GM12878 (cell line): Measurements from ENCODE around the gene ATP2B1. TPM values are rescaled to one million over a fixed set of nuclear protein-coding genes. Genes with fewer than 3 reads are reported as not detected.

ENCODE experiments used
- ATAC-seq: fragments of 200-7000 bp; cut with Tn5 transposase; 3 replicates; pipeline ENCODE4 v1.9.1; 2020; ENCODE audit warnings: mild to moderate bottlenecking, moderate library complexity
- BruUV-seq: library from RNA; stranded (reverse); fragments of 400-500 nt; replicated peaks from 2 replicates; lab custom pipeline; 2021; lab: Mats Ljungman, UMichigan
- CTCF ChIA-PET: fragments of 300-600 bp; sonication (Branson Sonifier 250); formaldehyde crosslinking; extraction: SDS; loops from one replicate; lab custom pipeline; 2021; ENCODE audit warnings: inconsistent platforms; lab: Yijun Ruan, JAX
- POLR2A ChIA-PET: fragments of 350-600 bp; formaldehyde crosslinking; extraction: SDS; loops from one replicate; lab custom pipeline; 2021; ENCODE audit warnings: inconsistent platforms; lab: Charles Lee
- RAD21 ChIA-PET: fragments of 300-600 bp; sonication (Branson Sonifier 250); formaldehyde crosslinking; loops from one replicate; lab custom pipeline; 2023; ENCODE audit warnings: antibody characterized with exemption; ENCODE audit not compliant: unreplicated experiment; lab: Charles Lee
- SMC1A ChIA-PET: fragments of 300-600 bp; sonication (Branson Sonifier 250); formaldehyde crosslinking; loops from one replicate; lab custom pipeline; 2023; ENCODE audit not compliant: unreplicated experiment, uncharacterized antibody; lab: Charles Lee
- DNase-seq: peaks from one replicate; pipeline ENCODE4 v3.0.0-alpha.2; 2011; ENCODE audit warnings: low read depth, low spot score
- FAIRE-seq: peaks from 3 replicates; lab custom pipeline; 2011; peaks lifted over from hg19 to GRCh38; lab: Jason Lieb, UNC
- H2AFZ ChIP-seq: 2 replicates; pipeline ENCODE4 v1.6.0; 2011; ENCODE audit warnings: low read depth, low read length, control low read depth; ENCODE audit not compliant: control insufficient read depth
- H3K27ac ChIP-seq: 2 replicates; pipeline ENCODE4 v1.5.1; 2011; ENCODE audit warnings: control low read depth; ENCODE audit not compliant: control insufficient read depth, insufficient read depth
- H3K27me3 ChIP-seq, 2 experiments: replicated peaks in 1 of 2; 2 replicates each; pipeline versions ENCODE4 v1.6.0 to v1.6.1; 2011; ENCODE audit warnings: low read length in 1 of 2; ENCODE audit not compliant: control insufficient read depth in 2 of 2, insufficient read depth in 2 of 2
- H3K36me3 ChIP-seq, 2 experiments: 2 replicates each; pipeline ENCODE4 v1.5.1; 2011; ENCODE audit warnings: low read length in 1 of 2; ENCODE audit not compliant: control insufficient read depth in 2 of 2, insufficient read depth in 2 of 2
- H3K4me1 ChIP-seq: 2 replicates; pipeline ENCODE4 v1.6.1; 2011; ENCODE audit warnings: mild to moderate bottlenecking, low read length, moderate library complexity, mixed read lengths; ENCODE audit not compliant: control insufficient read depth, insufficient read depth
- H3K4me2 ChIP-seq: 2 replicates; pipeline ENCODE4 v1.6.0; 2011; ENCODE audit warnings: control low read depth; ENCODE audit not compliant: control insufficient read depth, insufficient read depth
- H3K4me3 ChIP-seq: fragments of 200-600 bp; sonication (generic); 2 replicates; pipeline ENCODE4 v1.5.1; 2016
- H3K79me2 ChIP-seq: 2 replicates; pipeline ENCODE4 v1.6.0; 2011; ENCODE audit warnings: low read length; ENCODE audit not compliant: control insufficient read depth, insufficient read depth
- H3K9ac ChIP-seq: 2 replicates; pipeline ENCODE4 v1.8.0; 2011; ENCODE audit warnings: low read length, control low read depth, mixed read lengths; ENCODE audit not compliant: control insufficient read depth, insufficient read depth
- H3K9me3 ChIP-seq: replicated peaks from 3 replicates; pipeline ENCODE4 v1.5.1; 2011; ENCODE audit warnings: mild to moderate bottlenecking, low read length; ENCODE audit not compliant: control insufficient read depth, insufficient read depth
- H4K20me1 ChIP-seq: 2 replicates; pipeline ENCODE4 v1.6.0; 2011; ENCODE audit not compliant: control insufficient read depth, insufficient read depth
- ATF2 ChIP-seq: IDR thresholded peaks from 2 replicates; pipeline ENCODE4 v1.6.1; 2012; ENCODE audit warnings: low read length, inconsistent platforms
- ATF7 ChIP-seq: fragments of 450-650 bp; IDR thresholded peaks from 2 replicates; pipeline ENCODE4 v1.6.1; 2016; ENCODE audit warnings: low read depth, mild to moderate bottlenecking
- BCL11A ChIP-seq: IDR thresholded peaks from 2 replicates; pipeline ENCODE4 v1.6.1; 2011; ENCODE audit warnings: low read depth, low read length
- CBX3 ChIP-seq: fragments of 200-600 bp; sonication (generic); IDR thresholded peaks from 2 replicates; pipeline ENCODE4 v1.6.1; 2016; ENCODE audit warnings: low read depth, borderline replicate concordance
- EZH2 ChIP-seq: IDR thresholded peaks from 2 replicates; pipeline ENCODE4 v1.6.1; 2012; ENCODE audit warnings: low read depth, mild to moderate bottlenecking, control low read depth, inconsistent platforms, low read length, borderline replicate concordance; ENCODE audit not compliant: control insufficient read depth
- HDAC6 ChIP-seq: fragments of 200-600 bp; sonication (generic); IDR thresholded peaks from one replicate; pipeline ENCODE4 v1.8.0; 2017; ENCODE audit warnings: antibody characterized with exemption; ENCODE audit not compliant: unreplicated experiment
- IRF5 ChIP-seq: fragments of 450-650 bp; IDR thresholded peaks from 2 replicates; pipeline ENCODE4 v1.6.1; 2017; ENCODE audit warnings: borderline replicate concordance
- NR2F1 ChIP-seq: fragments of 450-650 bp; conservative IDR thresholded peaks from 2 replicates; pipeline ENCODE4 v1.6.1; 2017; ENCODE audit warnings: mild to moderate bottlenecking
- POLR2AphosphoS5 ChIP-seq: IDR thresholded peaks from 2 replicates; pipeline ENCODE4 v1.6.1; 2011; ENCODE audit warnings: mild to moderate bottlenecking, low read length, inconsistent platforms
- RCOR1 ChIP-seq: conservative IDR thresholded peaks from 2 replicates; pipeline ENCODE4 v1.6.1; 2012; ENCODE audit warnings: low read depth, low read length, improper control_type of control experiment
- SREBF1 ChIP-seq: IDR thresholded peaks from 2 replicates; pipeline ENCODE4 v1.6.1; 2012; ENCODE audit warnings: mild to moderate bottlenecking, low read length
- TBL1XR1 ChIP-seq: IDR thresholded peaks from 2 replicates; pipeline ENCODE4 v1.6.1; 2012; ENCODE audit warnings: low read depth, low read length, improper control_type of control experiment
- ZNF687 ChIP-seq: fragments of 450-650 bp; IDR thresholded peaks from 2 replicates; pipeline ENCODE4 v1.6.1; 2017; ENCODE audit warnings: mild to moderate bottlenecking, moderate library complexity
- in situ Hi-C: fragments of 300-500 bp; cut with MboI; formaldehyde crosslinking; loops from 9 replicates; pipeline ENCODE4 v1.14.3; 2018; ENCODE audit warnings: mixed read lengths
- intact Hi-C: fragments of 100-400 bp; cut with micrococcal nuclease; formaldehyde crosslinking; loops from one replicate; pipeline ENCODE4 v1.14.2; 2022; ENCODE audit not compliant: unreplicated experiment
- polyA plus RNA-seq, 11 experiments: library from polyadenylated mRNA; depleted of rRNA in 4 of 11; unstranded in 6 of 11; stranded (reverse) in 5 of 11; fragments of >200 nt; fragmentation: Nextera tagmentation in 4 of 11; fragmentation: Illumina TruSeq in 1 of 11; extraction: Ambion mirVana in 4 of 11; extraction: Trizol in 1 of 11; gene quantifications; 1 replicate in 1 of 11; 2 replicates in 10 of 11; pipeline versions ENCODE4 v1.2.1 to v1.2.3, GENCODE V29; 2011 to 2016; ENCODE audit warnings: inconsistent platforms in 2 of 11, missing spikeins in 2 of 11, low read depth in 1 of 11
- total RNA-seq, 4 experiments: library from RNA; depleted of rRNA in 3 of 4; stranded (reverse); fragments of >200 nt in 3 of 4; fragmentation: Illumina TruSeq in 1 of 4; extraction: Trizol in 1 of 4; gene quantifications; 2 replicates each; pipeline versions ENCODE4 v1.2.1 to v1.2.3, GENCODE V29; 2013 to 2021

Gene ATP2B1
- total and polyA plus RNA-seq, 10 of the 15 experiments (the other 5 are each of a cell fraction or from before 2014, with no cell fraction given), result 15.9 to 67.8 (median 48.5) TPM

DNA sequence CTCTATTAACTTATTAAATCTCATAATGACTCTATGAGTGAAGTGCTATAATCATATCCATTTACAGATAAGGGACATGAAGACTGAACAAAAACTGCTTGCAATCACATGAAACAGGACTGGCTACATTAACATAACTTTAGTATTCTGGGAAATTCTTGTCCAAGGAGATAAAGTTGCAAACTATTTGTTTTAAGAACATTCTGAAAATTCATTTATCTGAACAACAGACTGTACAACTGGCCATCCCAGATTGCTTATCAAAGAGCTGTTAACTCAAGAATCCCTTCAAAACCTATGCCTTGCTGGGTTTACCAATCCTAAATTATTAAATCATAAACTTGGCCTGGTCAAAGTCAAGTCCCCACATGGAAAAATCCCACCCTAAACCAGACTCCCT, 143.6 kb downstream of the ATP2B1 start:
- CTCF ChIA-PET, result interaction anchor here (1.1 to 1.2 kb wide), 2 partner anchors 21 to 450 kb away, joined by 3 read pairs; no protein-coding TSS in a partner anchor
- H3K9me3 ChIP-seq, result no peaks in the 10 kb centered on the region
- FAIRE-seq (no peak), ATAC-seq (no peak), DNase-seq (no peak)
- H3K27ac ChIP-seq, result no peak overlapping the region
- no peaks in the 10 kb centered on the region for H3K36me3 ChIP-seq
- no peak overlapping the region for H3K4me3 ChIP-seq
- no peak overlapping the region for H3K9ac ChIP-seq
- in situ Hi-C loops (no loop called here), intact Hi-C loops (no loop called here)
- no peaks in the 10 kb centered on the region for H3K27me3 ChIP-seq
- no peaks in the 10 kb centered on the region for H4K20me1 ChIP-seq
- SMC1A ChIA-PET, result interaction anchor here (1.9 to 2.3 kb wide), 3 partner anchors 13 to 21 kb away, joined by 5 to 9 read pairs (median 8); no protein-coding TSS in a partner anchor
- TF ChIP-seq POLR2AphosphoS5 (no peak), IRF5 (no peak), HDAC6 (no peak), SREBF1 (no peak), TBL1XR1 (no peak), RCOR1 (no peak), ZNF687 (no peak), ATF7 (no peak), ATF2 (no peak), CBX3 (no peak), NR2F1 (no peak), EZH2 (no peak), BCL11A (no peak)
- POLR2A ChIA-PET, result no interaction called here
- no TSS peak for BruUV-seq
- no peak overlapping the region for H3K4me2 ChIP-seq
- no peaks in the 10 kb centered on the region for H3K79me2 ChIP-seq
- RAD21 ChIA-PET, result interaction anchor here (1.0 kb wide), 1 partner anchor 319 kb away, joined by 3 read pairs; no protein-coding TSS in a partner anchor
- no peak overlapping the region for H2AFZ ChIP-seq
- no peaks in the 10 kb centered on the region for H3K4me1 ChIP-seq
